GM18867 (cell line): ENCODE measurements around the gene BLOC1S4.
"Not testable (repeated sequence)": the region's sequence is repeated elsewhere in the genome, so short reads cannot be mapped to it uniquely, and the experiment has no call there.

Source experiments
- ATAC-seq: cut with Tn5 transposase; IDR thresholded peaks from one replicate; pipeline ENCODE4 v1.9.1; 2021; ENCODE audit warnings: mild to moderate bottlenecking, moderate library complexity; ENCODE audit not compliant: unreplicated experiment

The BLOC1S4 gene

GRCh38 chr4:6734165-6734786, 18.3 kb downstream of the BLOC1S4 start:
- ATAC-seq = no peak

GRCh38 chr4:6739920-6740319, 23.9 kb downstream of the BLOC1S4 start:
- ATAC-seq = no peak

GRCh38 chr4:6740347-6740746, 24.4 kb downstream of the BLOC1S4 start:
- no peak for ATAC-seq

- ATAC-seq = no peak
Observed at GRCh38 chr4:6742507-6742906, 26.5 kb downstream of the BLOC1S4 start.

GRCh38 chr4:6742989-6743388, 27.0 kb downstream of the BLOC1S4 start:
- ATAC-seq = no peak

GRCh38 chr4:6746721-6747293, 30.8 kb downstream of the BLOC1S4 start:
- ATAC-seq = no peak

GRCh38 chr4:6747294-6748051, 31.5 kb downstream of the BLOC1S4 start:
- no peak for ATAC-seq

GRCh38 chr4:6748286-6748685, 32.3 kb downstream of the BLOC1S4 start:
- ATAC-seq = no peak

GRCh38 chr4:6749340-6750171, 33.6 kb downstream of the BLOC1S4 start:
- ATAC-seq = no peak

GRCh38 chr4:6750286-6751221, 34.6 kb downstream of the BLOC1S4 start:
- ATAC-seq = no peak

GRCh38 chr4:6751611-6752485, 35.9 kb downstream of the BLOC1S4 start:
- no peak for ATAC-seq

- ATAC-seq = no peak
Observed at GRCh38 chr4:6752486-6752829, 36.5 kb downstream of the BLOC1S4 start.

- no peak for ATAC-seq
Observed at GRCh38 chr4:6753103-6753560, 37.2 kb downstream of the BLOC1S4 start.

GRCh38 chr4:6753891-6754290, 37.9 kb downstream of the BLOC1S4 start:
- no peak for ATAC-seq

GRCh38 chr4:6754481-6755087, 38.6 kb downstream of the BLOC1S4 start:
- ATAC-seq = no peak

- no peak for ATAC-seq
Observed at GRCh38 chr4:6755088-6755753, 39.2 kb downstream of the BLOC1S4 start.

- ATAC-seq = not testable (repeated sequence)
Observed at GRCh38 chr4:6756345-6756744, 40.4 kb downstream of the BLOC1S4 start.

GRCh38 chr4:6758728-6759127, 42.8 kb downstream of the BLOC1S4 start:
- no peak for ATAC-seq
